OCI-LY1 (cell line): Measurements from ENCODE around the gene MGAT5B.

ENCODE experiments used
- H2AFZ ChIP-seq: fragments of 200-600 bp; sonication (generic), shearing (Covaris generic); 2 replicates; pipeline ENCODE4 v1.6.0; 2014; ENCODE audit warnings: antibody characterized with exemption, mild to moderate bottlenecking, low read length
- H3F3A ChIP-seq: fragments of 200-600 bp; sonication (generic), shearing (Covaris generic); 2 replicates; pipeline ENCODE4 v1.6.0; 2014; ENCODE audit warnings: mild to moderate bottlenecking, antibody characterized with exemption, low read length, moderate library complexity; ENCODE audit not compliant: insufficient read depth
- H3K27ac ChIP-seq: fragments of 200-600 bp; sonication (generic); 2 replicates; pipeline ENCODE4 v1.5.1; 2014; ENCODE audit warnings: low read length, mixed run types, mild to moderate bottlenecking, low read depth; ENCODE audit not compliant: poor library complexity, severe bottlenecking
- H3K27me3 ChIP-seq: fragments of 200-600 bp; sonication (generic); 2 replicates; pipeline ENCODE4 v1.6.0; 2014; ENCODE audit warnings: antibody characterized with exemption, mild to moderate bottlenecking, low read length, moderate library complexity; ENCODE audit not compliant: insufficient read depth
- H3K36me3 ChIP-seq: fragments of 200-600 bp; sonication (generic); 2 replicates; pipeline ENCODE4 v1.6.1; 2014; ENCODE audit warnings: mild to moderate bottlenecking, antibody characterized with exemption, low read length, moderate library complexity, mixed read lengths; ENCODE audit not compliant: insufficient read depth
- H3K4me1 ChIP-seq: fragments of 200-600 bp; sonication (generic); 2 replicates; pipeline ENCODE4 v1.5.1; 2014; ENCODE audit warnings: mild to moderate bottlenecking, low read length, moderate library complexity; ENCODE audit not compliant: insufficient read depth, severe bottlenecking
- H3K4me2 ChIP-seq: fragments of 200-600 bp; sonication (generic), shearing (Covaris generic); 2 replicates; pipeline ENCODE4 v1.6.1; 2014; ENCODE audit warnings: low read length
- H3K4me3 ChIP-seq: fragments of 200-600 bp; sonication (generic); 2 replicates; pipeline ENCODE4 v1.5.1; 2014; ENCODE audit warnings: low read length, low read depth, mild to moderate bottlenecking, mixed read lengths; ENCODE audit not compliant: poor library complexity, severe bottlenecking
- H3K79me2 ChIP-seq: fragments of 200-600 bp; shearing (Covaris generic); 2 replicates; pipeline ENCODE4 v1.6.1; 2016; ENCODE audit warnings: mixed run types, low read length, mixed read lengths; ENCODE audit not compliant: insufficient read depth
- H3K9ac ChIP-seq: fragments of 200-600 bp; sonication (generic), shearing (Covaris generic); 2 replicates; pipeline ENCODE4 v1.6.1; 2014; ENCODE audit warnings: mild to moderate bottlenecking, low read length, mixed read lengths
- H3K9me2 ChIP-seq: fragments of 200-600 bp; sonication (generic), shearing (Covaris generic); 2 replicates; pipeline ENCODE4 v1.6.1; 2014; ENCODE audit warnings: low read depth, mild to moderate bottlenecking, low read length, mixed read lengths
- H3K9me3 ChIP-seq: fragments of 200-600 bp; shearing (Covaris generic); 2 replicates; pipeline ENCODE4 v1.6.1; 2014; ENCODE audit warnings: low read length, mixed read lengths
- H4K20me1 ChIP-seq: fragments of 200-600 bp; sonication (generic), shearing (Covaris generic); 2 replicates; pipeline ENCODE4 v1.6.0; 2016; ENCODE audit warnings: mild to moderate bottlenecking, low read length; ENCODE audit not compliant: insufficient read depth
- EZH2 ChIP-seq: fragments of 200-600 bp; sonication (generic), shearing (Covaris generic); IDR thresholded peaks from 2 replicates; pipeline ENCODE4 v1.8.0; 2017; ENCODE audit warnings: borderline replicate concordance, mixed run types, mild to moderate bottlenecking, antibody characterized with exemption, low read length, moderate library complexity, mixed read lengths
- TF ChIP-seq, protein P1 (sequence below): fragments of 200-600 bp; sonication (generic), shearing (Covaris generic); IDR thresholded peaks from 2 replicates; pipeline ENCODE4 v1.5.1; 2017; ENCODE audit warnings: mild to moderate bottlenecking, antibody characterized with exemption, low read length, moderate library complexity, mixed read lengths

MGAT5B gene

DNA sequence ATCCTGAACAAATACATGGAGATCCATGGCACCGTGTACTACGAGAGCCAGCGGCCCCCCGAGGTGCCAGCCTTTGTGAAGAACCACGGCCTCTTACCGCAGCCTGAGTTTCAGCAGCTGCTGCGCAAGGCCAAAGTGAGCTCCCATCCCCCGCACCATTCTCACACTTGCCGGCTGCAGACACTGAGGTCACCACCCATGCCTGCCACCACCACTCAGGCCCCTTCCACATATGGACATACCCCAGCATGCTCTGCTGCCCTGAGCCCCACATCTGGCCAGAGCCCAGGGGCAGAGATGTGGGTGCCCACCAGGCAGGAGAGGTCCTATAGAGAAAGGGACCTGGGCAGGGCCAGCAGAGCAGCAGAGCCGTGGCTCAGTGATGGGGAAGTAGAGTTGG is 69.8 kb downstream of the MGAT5B start:
- no peaks in the 10 kb centered on the region for H3F3A ChIP-seq
- 0 out of 2 replicates have a peak, but pooled peaks cover 6% of the 10 kb centered on the region for H3K27me3 ChIP-seq
- TF ChIP-seq, protein P1, sequence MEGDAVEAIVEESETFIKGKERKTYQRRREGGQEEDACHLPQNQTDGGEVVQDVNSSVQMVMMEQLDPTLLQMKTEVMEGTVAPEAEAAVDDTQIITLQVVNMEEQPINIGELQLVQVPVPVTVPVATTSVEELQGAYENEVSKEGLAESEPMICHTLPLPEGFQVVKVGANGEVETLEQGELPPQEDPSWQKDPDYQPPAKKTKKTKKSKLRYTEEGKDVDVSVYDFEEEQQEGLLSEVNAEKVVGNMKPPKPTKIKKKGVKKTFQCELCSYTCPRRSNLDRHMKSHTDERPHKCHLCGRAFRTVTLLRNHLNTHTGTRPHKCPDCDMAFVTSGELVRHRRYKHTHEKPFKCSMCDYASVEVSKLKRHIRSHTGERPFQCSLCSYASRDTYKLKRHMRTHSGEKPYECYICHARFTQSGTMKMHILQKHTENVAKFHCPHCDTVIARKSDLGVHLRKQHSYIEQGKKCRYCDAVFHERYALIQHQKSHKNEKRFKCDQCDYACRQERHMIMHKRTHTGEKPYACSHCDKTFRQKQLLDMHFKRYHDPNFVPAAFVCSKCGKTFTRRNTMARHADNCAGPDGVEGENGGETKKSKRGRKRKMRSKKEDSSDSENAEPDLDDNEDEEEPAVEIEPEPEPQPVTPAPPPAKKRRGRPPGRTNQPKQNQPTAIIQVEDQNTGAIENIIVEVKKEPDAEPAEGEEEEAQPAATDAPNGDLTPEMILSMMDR, result no peak
- TF ChIP-seq EZH2, result no peak
- H2AFZ ChIP-seq, result no peak overlapping the region
- H3K9me2 ChIP-seq, result no peaks in the 10 kb centered on the region
- H3K79me2 ChIP-seq, result no peaks in the 10 kb centered on the region
- H3K27ac ChIP-seq, result no peak overlapping the region
- no peak overlapping the region for H3K4me2 ChIP-seq
- no peaks in the 10 kb centered on the region for H3K36me3 ChIP-seq
- no peaks in the 10 kb centered on the region for H3K4me1 ChIP-seq
- H4K20me1 ChIP-seq, result no peaks in the 10 kb centered on the region
- H3K4me3 ChIP-seq, result no peak overlapping the region
- no peaks in the 10 kb centered on the region for H3K9me3 ChIP-seq
- no peak overlapping the region for H3K9ac ChIP-seq

DNA sequence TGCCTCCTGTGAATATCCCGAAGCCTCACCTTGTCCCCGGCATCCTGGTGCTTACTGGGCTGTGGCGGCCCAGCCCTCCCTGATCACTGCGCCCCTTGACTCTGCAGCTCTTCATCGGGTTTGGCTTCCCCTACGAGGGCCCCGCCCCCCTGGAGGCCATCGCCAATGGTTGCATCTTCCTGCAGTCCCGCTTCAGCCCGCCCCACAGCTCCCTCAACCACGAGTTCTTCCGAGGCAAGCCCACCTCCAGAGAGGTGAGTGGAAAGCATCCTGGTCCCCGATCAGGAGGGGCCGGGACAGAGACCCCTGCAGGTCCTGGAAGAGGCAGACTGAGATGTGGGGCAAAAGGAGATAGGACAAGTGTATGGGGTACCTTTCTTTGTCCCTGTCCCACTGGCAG is 72.1 kb downstream of the MGAT5B start:
- no peaks in the 10 kb centered on the region for H3F3A ChIP-seq
- TF ChIP-seq EZH2, result no peak
- TF ChIP-seq, protein P1, result no peak
- 0 out of 2 replicates have a peak, but pooled peaks cover 6% of the 10 kb centered on the region for H3K27me3 ChIP-seq
- no peaks in the 10 kb centered on the region for H3K79me2 ChIP-seq
- no peaks in the 10 kb centered on the region for H3K9me3 ChIP-seq
- H4K20me1 ChIP-seq, result no peaks in the 10 kb centered on the region
- no peaks in the 10 kb centered on the region for H3K4me1 ChIP-seq
- H2AFZ ChIP-seq, result no peak overlapping the region
- H3K9me2 ChIP-seq, result no peaks in the 10 kb centered on the region
- no peak overlapping the region for H3K27ac ChIP-seq
- no peaks in the 10 kb centered on the region for H3K36me3 ChIP-seq
- no peak overlapping the region for H3K4me3 ChIP-seq
- no peak overlapping the region for H3K4me2 ChIP-seq
- no peak overlapping the region for H3K9ac ChIP-seq

DNA sequence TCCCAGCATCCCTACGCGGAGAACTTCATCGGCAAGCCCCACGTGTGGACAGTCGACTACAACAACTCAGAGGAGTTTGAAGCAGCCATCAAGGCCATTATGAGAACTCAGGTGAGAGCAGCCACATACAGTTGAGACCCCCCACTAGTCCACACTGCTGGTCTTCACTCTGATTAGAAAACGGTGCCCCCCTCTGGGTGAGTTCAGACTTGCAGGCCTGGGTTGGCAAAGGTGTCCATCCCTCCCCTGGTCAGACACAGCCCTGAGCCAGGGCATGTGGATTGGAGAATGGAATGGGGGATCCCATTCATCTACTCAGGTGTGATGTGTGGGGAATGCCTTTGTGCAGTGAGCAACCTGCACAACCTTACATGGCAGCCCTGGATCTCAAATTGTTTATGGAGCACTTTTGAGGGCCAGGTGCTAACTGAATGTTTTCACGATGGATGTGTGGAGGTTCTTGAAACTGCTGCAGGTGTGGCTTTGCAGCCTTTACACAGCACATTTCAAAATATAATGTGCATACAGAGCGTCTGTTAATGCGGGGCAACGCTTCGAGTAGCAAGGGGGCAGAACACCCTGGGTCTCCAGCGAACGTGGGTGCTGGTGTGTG is 72.6 kb downstream of the MGAT5B start:
- Histone ChIP-seq H4K20me1 (no peaks in the 10 kb centered on the region), H3F3A (no peaks in the 10 kb centered on the region), H3K9ac (no peak overlapping the region), H3K4me1 (no peaks in the 10 kb centered on the region), H3K4me2 (no peak overlapping the region), H3K9me3 (no peaks in the 10 kb centered on the region), H3K36me3 (no peaks in the 10 kb centered on the region), H2AFZ (no peak overlapping the region), H3K79me2 (no peaks in the 10 kb centered on the region), H3K27me3 (0 out of 2 replicates have a peak, but pooled peaks cover 6% of the 10 kb centered on the region), H3K27ac (no peak overlapping the region), H3K4me3 (no peak overlapping the region), H3K9me2 (no peaks in the 10 kb centered on the region)
- TF ChIP-seq, protein P1, result peak; percentile 43
- no peak for TF ChIP-seq EZH2
